IMR-90 (cell line): ENCODE data around the gene CSTA. TPM values are rescaled to one million over a fixed set of nuclear protein-coding genes. Genes with fewer than 3 reads are reported as not detected.

Experiments used
- ATAC-seq: fragments of 200-7000 bp; cut with Tn5 transposase; 2 replicates; pipeline ENCODE4 v1.9.1; 2020; ENCODE audit warnings: low read depth, mild to moderate bottlenecking, moderate library complexity
- BruUV-seq: library from RNA; stranded (reverse); fragments of 400-500 nt; replicated peaks from 2 replicates; lab custom pipeline; 2021; lab: Mats Ljungman, UMichigan
- CTCF ChIA-PET: fragments of 300-600 bp; formaldehyde crosslinking; extraction: SDS; loops from one replicate; lab custom pipeline; 2021; ENCODE audit warnings: antibody characterized with exemption; lab: Yijun Ruan, JAX
- POLR2A ChIA-PET: fragments of 300-600 bp; sonication (Branson Sonifier 250); formaldehyde crosslinking; loops from one replicate; lab custom pipeline; 2022; ENCODE audit warnings: antibody characterized with exemption; ENCODE audit not compliant: unreplicated experiment; lab: Charles Lee
- DNase-seq: peaks from one replicate; pipeline ENCODE4 v3.0.0; 2013
- H2AFZ ChIP-seq: replicated peaks from 2 replicates; pipeline ENCODE3; 2013; ENCODE audit warnings: low read length, mild to moderate bottlenecking; ENCODE audit not compliant: poor library complexity
- H2AK5ac ChIP-seq: 2 replicates; pipeline ENCODE4 v1.6.1; 2013; ENCODE audit warnings: low read depth, low read length, inconsistent platforms
- H2AK9ac ChIP-seq: replicated peaks from 2 replicates; pipeline ENCODE3; 2013; ENCODE audit warnings: mild to moderate bottlenecking, low read depth, low read length, moderate library complexity; ENCODE audit not compliant: poor library complexity
- H2BK120ac ChIP-seq: 2 replicates; pipeline ENCODE4 v1.6.1; 2013; ENCODE audit warnings: low read depth, low read length, inconsistent platforms
- H2BK15ac ChIP-seq: 3 replicates; pipeline ENCODE4 v1.6.1; 2013; ENCODE audit warnings: low read depth, low read length, inconsistent platforms
- H2BK20ac ChIP-seq: 2 replicates; pipeline ENCODE4 v1.6.1; 2013; ENCODE audit warnings: low read depth, mild to moderate bottlenecking, inconsistent platforms, low read length, moderate library complexity
- H2BK5ac ChIP-seq: 2 replicates; pipeline ENCODE4 v1.6.1; 2013; ENCODE audit warnings: mild to moderate bottlenecking, low read depth, low read length, inconsistent platforms; ENCODE audit not compliant: poor library complexity, severe bottlenecking
- H3K14ac ChIP-seq: replicated peaks from 2 replicates; pipeline ENCODE4 v1.6.1; 2013; ENCODE audit warnings: low read depth, low read length, inconsistent platforms
- H3K18ac ChIP-seq: 2 replicates; pipeline ENCODE4 v1.6.1; 2013; ENCODE audit warnings: low read depth, low read length, control low read depth
- H3K23ac ChIP-seq: 2 replicates; pipeline ENCODE4 v1.6.1; 2013; ENCODE audit warnings: low read depth, low read length, inconsistent platforms
- H3K27ac ChIP-seq: 2 replicates; pipeline ENCODE4 v1.5.1; 2013; ENCODE audit warnings: mild to moderate bottlenecking, control low read depth, low read length; ENCODE audit not compliant: insufficient read depth
- H3K27me3 ChIP-seq: 2 replicates; pipeline ENCODE4 v1.6.1; 2013; ENCODE audit warnings: low read length; ENCODE audit not compliant: control insufficient read depth, insufficient read depth
- H3K36me3 ChIP-seq: 2 replicates; pipeline ENCODE4 v1.6.1; 2013; ENCODE audit warnings: low read length, mixed read lengths; ENCODE audit not compliant: control insufficient read depth, insufficient read depth
- H3K4ac ChIP-seq: 2 replicates; pipeline ENCODE4 v1.6.1; 2013; ENCODE audit warnings: low read depth, low read length, inconsistent platforms
- H3K4me1 ChIP-seq: 2 replicates; pipeline ENCODE4 v1.6.1; 2013; ENCODE audit warnings: low read length, mixed read lengths; ENCODE audit not compliant: control insufficient read depth, insufficient read depth
- H3K4me2 ChIP-seq: 2 replicates; pipeline ENCODE4 v1.6.1; 2013; ENCODE audit warnings: low read depth, mild to moderate bottlenecking, control low read depth, low read length, moderate library complexity
- H3K4me3 ChIP-seq: 2 replicates; pipeline ENCODE4 v1.5.1; 2013; ENCODE audit warnings: low read depth, mild to moderate bottlenecking, control low read depth, low read length, moderate library complexity; ENCODE audit not compliant: insufficient read depth
- H3K56ac ChIP-seq: 2 replicates; pipeline ENCODE4 v1.6.1; 2013; ENCODE audit warnings: low read length, inconsistent platforms; ENCODE audit not compliant: insufficient read depth; ENCODE audit errors: extremely low read depth
- H3K79me1 ChIP-seq, 2 experiments: 2 replicates each; pipeline ENCODE4 v1.6.1; 2013; ENCODE audit warnings: low read length in 2 of 2, inconsistent platforms in 1 of 2, low read depth in 1 of 2
- H3K9ac ChIP-seq: 2 replicates; pipeline ENCODE4 v1.6.1; 2013; ENCODE audit warnings: low read depth, low read length, control low read depth
- H3K9me1 ChIP-seq: 2 replicates; pipeline ENCODE4 v1.6.1; 2013; ENCODE audit warnings: low read length, inconsistent platforms; ENCODE audit not compliant: insufficient read depth
- H3K9me3 ChIP-seq: 2 replicates; pipeline ENCODE4 v1.6.1; 2013; ENCODE audit warnings: low read length; ENCODE audit not compliant: control insufficient read depth, insufficient read depth
- H4K20me1 ChIP-seq: 2 replicates; pipeline ENCODE4 v1.6.1; 2013; ENCODE audit warnings: low read length, inconsistent platforms; ENCODE audit not compliant: insufficient read depth
- H4K5ac ChIP-seq: 2 replicates; pipeline ENCODE4 v1.6.1; 2013; ENCODE audit warnings: mild to moderate bottlenecking, low read depth, low read length, control low read depth
- H4K8ac ChIP-seq, 2 experiments: 2 replicates each; pipeline ENCODE4 v1.6.1; 2013; ENCODE audit warnings: low read depth in 2 of 2, low read length in 2 of 2, control low read depth in 1 of 2, inconsistent platforms in 1 of 2
- H4K91ac ChIP-seq: 2 replicates; pipeline ENCODE4 v1.6.1; 2013; ENCODE audit warnings: low read depth, low read length, inconsistent platforms; ENCODE audit not compliant: insufficient read depth
- CEBPB ChIP-seq: IDR thresholded peaks from 2 replicates; pipeline ENCODE4 v1.6.1; 2012; ENCODE audit warnings: low read depth, low read length, improper control_type of control experiment
- POLR2A ChIP-seq: IDR thresholded peaks from 2 replicates; pipeline ENCODE4 v1.6.1; 2012; ENCODE audit warnings: mild to moderate bottlenecking, low read depth, low read length
- RCOR1 ChIP-seq: IDR thresholded peaks from 2 replicates; pipeline ENCODE4 v1.6.1; 2012; ENCODE audit warnings: mild to moderate bottlenecking, low read length, improper control_type of control experiment; ENCODE audit not compliant: insufficient replicate concordance
- dilution Hi-C: fragments of 300-500 bp; cut with HindIII; formaldehyde crosslinking; loops from one replicate; pipeline ENCODE4 v1.14.3; 2018; ENCODE audit warnings: low sequenced_read_pairs; ENCODE audit not compliant: unreplicated experiment
- in situ Hi-C: fragments of 300-500 bp; cut with MboI; formaldehyde crosslinking; loops from 3 replicates; pipeline ENCODE4 v1.14.3; 2019; ENCODE audit warnings: low sequenced_read_pairs, inconsistent platforms, mixed read lengths
- intact Hi-C: fragments of 100-400 bp; cut with micrococcal nuclease; formaldehyde crosslinking; loops from 2 replicates; pipeline ENCODE4 v1.10.0; 2022
- polyA plus RNA-seq, 3 experiments: library from polyadenylated mRNA; depleted of rRNA; stranded (reverse); fragments of >200 nt; gene quantifications; 2 replicates each; pipeline ENCODE4 v1.2.3, GENCODE V29; 2012; ENCODE audit warnings: low replicate concordance in 1 of 3
- total RNA-seq: library from RNA; depleted of rRNA; stranded (reverse); fragments of >200 nt; gene quantifications from 2 replicates; pipeline ENCODE4 v1.2.3, GENCODE V29; 2012

CSTA gene
- total and polyA plus RNA-seq, 2 of the 4 experiments (the other 2 are of a cell fraction), result 0.17 TPM; not detected in 1

- Histone ChIP-seq H3K56ac (no peak overlapping the region), H3K4me2 (no peak overlapping the region), H4K91ac (no peak overlapping the region), H3K14ac (no peak overlapping the region), H3K18ac (no peak overlapping the region), H4K8ac (no peak overlapping the region), H2AFZ (no peak overlapping the region), H2BK5ac (no peak overlapping the region), H3K36me3 (no peaks in the 10 kb centered on the region), H4K20me1 (no peaks in the 10 kb centered on the region), H2AK9ac (no peak overlapping the region), H3K9me1 (no peaks in the 10 kb centered on the region), H2AK5ac (no peak overlapping the region), H3K27ac (no peak overlapping the region), H3K4me1 (no peaks in the 10 kb centered on the region), H3K4ac (no peak overlapping the region), H3K79me1 (no peaks in the 10 kb centered on the region), H3K27me3 (no peaks in the 10 kb centered on the region), H2BK120ac (no peak overlapping the region), H2BK15ac (no peak overlapping the region), H3K23ac (no peak overlapping the region), H3K4me3 (no peak overlapping the region), H3K9me3 (no peaks in the 10 kb centered on the region), H4K5ac (no peak overlapping the region), H2BK20ac (no peak overlapping the region), H3K9ac (no peak overlapping the region)
- dilution Hi-C loops (no loop called here), intact Hi-C loops (no loop called here), in situ Hi-C loops (no loop called here)
- DNase-seq (no peak), ATAC-seq (no peak)
- CTCF ChIA-PET, result interaction anchor here (0.6 kb wide), 1 partner anchor 20 kb away, joined by 3 read pairs; no protein-coding TSS in a partner anchor
- TF ChIP-seq CEBPB (no peak), RCOR1 (no peak), POLR2A (no peak)
- BruUV-seq, result no TSS peak
- POLR2A ChIA-PET, result no interaction called here
Measured at GRCh38 chr3:122299215-122299614, 25.8 kb upstream of the CSTA start.
